GM12878 (cell line): ENCODE data around the gene SNRPF. TPM values are rescaled to one million over a fixed set of nuclear protein-coding genes. Genes with fewer than 3 reads are reported as not detected.

Source experiments
- ATAC-seq: fragments of 200-7000 bp; cut with Tn5 transposase; 3 replicates; pipeline ENCODE4 v1.9.1; 2020; ENCODE audit warnings: mild to moderate bottlenecking, moderate library complexity
- BruUV-seq: library from RNA; stranded (reverse); fragments of 400-500 nt; replicated peaks from 2 replicates; lab custom pipeline; 2021; lab: Mats Ljungman, UMichigan
- CTCF ChIA-PET: fragments of 300-600 bp; sonication (Branson Sonifier 250); formaldehyde crosslinking; extraction: SDS; loops from one replicate; lab custom pipeline; 2021; ENCODE audit warnings: inconsistent platforms; lab: Yijun Ruan, JAX
- POLR2A ChIA-PET: fragments of 350-600 bp; formaldehyde crosslinking; extraction: SDS; loops from one replicate; lab custom pipeline; 2021; ENCODE audit warnings: inconsistent platforms; lab: Charles Lee
- RAD21 ChIA-PET: fragments of 300-600 bp; sonication (Branson Sonifier 250); formaldehyde crosslinking; loops from one replicate; lab custom pipeline; 2023; ENCODE audit warnings: antibody characterized with exemption; ENCODE audit not compliant: unreplicated experiment; lab: Charles Lee
- SMC1A ChIA-PET: fragments of 300-600 bp; sonication (Branson Sonifier 250); formaldehyde crosslinking; loops from one replicate; lab custom pipeline; 2023; ENCODE audit not compliant: unreplicated experiment, uncharacterized antibody; lab: Charles Lee
- DNase-seq: peaks from one replicate; pipeline ENCODE4 v3.0.0-alpha.2; 2011; ENCODE audit warnings: low read depth, low spot score
- FAIRE-seq: peaks from 3 replicates; lab custom pipeline; 2011; peaks lifted over from hg19 to GRCh38; lab: Jason Lieb, UNC
- H2AFZ ChIP-seq: 2 replicates; pipeline ENCODE4 v1.6.0; 2011; ENCODE audit warnings: low read depth, low read length, control low read depth; ENCODE audit not compliant: control insufficient read depth
- H3K27ac ChIP-seq: 2 replicates; pipeline ENCODE4 v1.5.1; 2011; ENCODE audit warnings: control low read depth; ENCODE audit not compliant: control insufficient read depth, insufficient read depth
- H3K27me3 ChIP-seq, 2 experiments: replicated peaks in 1 of 2; 2 replicates each; pipeline versions ENCODE4 v1.6.0 to v1.6.1; 2011; ENCODE audit warnings: low read length in 1 of 2; ENCODE audit not compliant: control insufficient read depth in 2 of 2, insufficient read depth in 2 of 2
- H3K36me3 ChIP-seq, 2 experiments: 2 replicates each; pipeline ENCODE4 v1.5.1; 2011; ENCODE audit warnings: low read length in 1 of 2; ENCODE audit not compliant: control insufficient read depth in 2 of 2, insufficient read depth in 2 of 2
- H3K4me1 ChIP-seq: 2 replicates; pipeline ENCODE4 v1.6.1; 2011; ENCODE audit warnings: mild to moderate bottlenecking, low read length, moderate library complexity, mixed read lengths; ENCODE audit not compliant: control insufficient read depth, insufficient read depth
- H3K4me2 ChIP-seq: 2 replicates; pipeline ENCODE4 v1.6.0; 2011; ENCODE audit warnings: control low read depth; ENCODE audit not compliant: control insufficient read depth, insufficient read depth
- H3K4me3 ChIP-seq: fragments of 200-600 bp; sonication (generic); 2 replicates; pipeline ENCODE4 v1.5.1; 2016
- H3K79me2 ChIP-seq: 2 replicates; pipeline ENCODE4 v1.6.0; 2011; ENCODE audit warnings: low read length; ENCODE audit not compliant: control insufficient read depth, insufficient read depth
- H3K9ac ChIP-seq: 2 replicates; pipeline ENCODE4 v1.8.0; 2011; ENCODE audit warnings: low read length, control low read depth, mixed read lengths; ENCODE audit not compliant: control insufficient read depth, insufficient read depth
- H3K9me3 ChIP-seq: replicated peaks from 3 replicates; pipeline ENCODE4 v1.5.1; 2011; ENCODE audit warnings: mild to moderate bottlenecking, low read length; ENCODE audit not compliant: control insufficient read depth, insufficient read depth
- H4K20me1 ChIP-seq: 2 replicates; pipeline ENCODE4 v1.6.0; 2011; ENCODE audit not compliant: control insufficient read depth, insufficient read depth
- ASH2L ChIP-seq: fragments of 300-600, 200-600 bp; sonication (generic); IDR thresholded peaks from 2 replicates; pipeline ENCODE4 v1.6.1; 2017; ENCODE audit warnings: low read depth, mild to moderate bottlenecking, borderline replicate concordance
- ATF7 ChIP-seq: fragments of 450-650 bp; IDR thresholded peaks from 2 replicates; pipeline ENCODE4 v1.6.1; 2016; ENCODE audit warnings: low read depth, mild to moderate bottlenecking
- CBFB ChIP-seq: IDR thresholded peaks from 2 replicates; pipeline ENCODE4 v1.6.1; 2016; ENCODE audit warnings: antibody characterized with exemption, low read depth
- CBX5 ChIP-seq: sonication (generic); IDR thresholded peaks from 2 replicates; pipeline ENCODE4 v1.6.1; 2016; ENCODE audit warnings: low read depth, moderate library complexity, mild to moderate bottlenecking, inconsistent platforms
- GATAD2B ChIP-seq: fragments of 450-650 bp; conservative IDR thresholded peaks from 2 replicates; pipeline ENCODE4 v1.6.1; 2017; ENCODE audit warnings: low read depth, mild to moderate bottlenecking, moderate library complexity
- IRF4 ChIP-seq: IDR thresholded peaks from 2 replicates; pipeline ENCODE4 v1.6.1; 2011; ENCODE audit warnings: low read depth, low read length
- KAT2A ChIP-seq: conservative IDR thresholded peaks from 2 replicates; pipeline ENCODE4 v1.6.1; 2011; ENCODE audit warnings: low read depth, low read length; ENCODE audit not compliant: control insufficient read depth
- MTA3 ChIP-seq: IDR thresholded peaks from 2 replicates; pipeline ENCODE4 v1.6.1; 2012; ENCODE audit warnings: low read length, inconsistent platforms, borderline replicate concordance
- POLR2A ChIP-seq: IDR thresholded peaks from 2 replicates; pipeline ENCODE4 v1.6.1; 2011; ENCODE audit warnings: low read depth, mild to moderate bottlenecking, low read length
- SPI1 ChIP-seq: IDR thresholded peaks from 2 replicates; pipeline ENCODE4 v1.6.1; 2011; ENCODE audit warnings: low read depth, mild to moderate bottlenecking, low read length, moderate library complexity, borderline replicate concordance; ENCODE audit not compliant: insufficient read depth
- STAT3 ChIP-seq: IDR thresholded peaks from 2 replicates; pipeline ENCODE4 v1.6.1; 2011; ENCODE audit warnings: low read depth, low read length, improper control_type of control experiment
- TCF7 ChIP-seq: IDR thresholded peaks from 2 replicates; pipeline ENCODE4 v1.6.1; 2014; ENCODE audit warnings: antibody characterized with exemption, borderline replicate concordance
- ZNF24 ChIP-seq: fragments of 450-650 bp; IDR thresholded peaks from 2 replicates; pipeline ENCODE4 v1.6.1; 2017; ENCODE audit warnings: antibody characterized with exemption, mild to moderate bottlenecking
- WGBS: methylation state at CpG from one replicate; pipeline ENCODE4 v1.1.6; 2016; ENCODE audit warnings: low lambda C conversion rate; ENCODE audit not compliant: insufficient replicate concordance, insufficient coverage; ENCODE audit errors: missing lambda C conversion rate; 5-methylcytosine and 5-hydroxymethylcytosine counted together
- in situ Hi-C: fragments of 300-500 bp; cut with MboI; formaldehyde crosslinking; loops from 9 replicates; pipeline ENCODE4 v1.14.3; 2018; ENCODE audit warnings: mixed read lengths
- intact Hi-C: fragments of 100-400 bp; cut with micrococcal nuclease; formaldehyde crosslinking; loops from one replicate; pipeline ENCODE4 v1.14.2; 2022; ENCODE audit not compliant: unreplicated experiment
- polyA plus RNA-seq, 11 experiments: library from polyadenylated mRNA; depleted of rRNA in 4 of 11; unstranded in 6 of 11; stranded (reverse) in 5 of 11; fragments of >200 nt; fragmentation: Nextera tagmentation in 4 of 11; fragmentation: Illumina TruSeq in 1 of 11; extraction: Ambion mirVana in 4 of 11; extraction: Trizol in 1 of 11; gene quantifications; 1 replicate in 1 of 11; 2 replicates in 10 of 11; pipeline versions ENCODE4 v1.2.1 to v1.2.3, GENCODE V29; 2011 to 2016; ENCODE audit warnings: inconsistent platforms in 2 of 11, missing spikeins in 2 of 11, low read depth in 1 of 11
- total RNA-seq, 4 experiments: library from RNA; depleted of rRNA in 3 of 4; stranded (reverse); fragments of >200 nt in 3 of 4; fragmentation: Illumina TruSeq in 1 of 4; extraction: Trizol in 1 of 4; gene quantifications; 2 replicates each; pipeline versions ENCODE4 v1.2.1 to v1.2.3, GENCODE V29; 2013 to 2021
- TF ChIP-seq, protein P1 (sequence below): fragments of 450-650 bp; IDR thresholded peaks from 2 replicates; pipeline ENCODE4 v1.6.1; 2017; ENCODE audit warnings: low read depth, mild to moderate bottlenecking, moderate library complexity
- TF ChIP-seq, protein P2 (sequence below): fragments of 450-650 bp; formaldehyde crosslinking; IDR thresholded peaks from 2 replicates; pipeline ENCODE4 v1.4.0; 2022; ENCODE audit warnings: mild to moderate bottlenecking, moderate library complexity
- TF ChIP-seq, protein P3 (sequence below): fragments of 150-350 bp; IDR thresholded peaks from 2 replicates; pipeline ENCODE4 v1.6.1; 2016; ENCODE audit warnings: low read depth, low read length

SNRPF gene
- total and polyA plus RNA-seq, 10 of the 15 experiments (the other 5 are each of a cell fraction or from before 2014, with no cell fraction given), result 36.5 to 204 (median 77.9) TPM

DNA sequence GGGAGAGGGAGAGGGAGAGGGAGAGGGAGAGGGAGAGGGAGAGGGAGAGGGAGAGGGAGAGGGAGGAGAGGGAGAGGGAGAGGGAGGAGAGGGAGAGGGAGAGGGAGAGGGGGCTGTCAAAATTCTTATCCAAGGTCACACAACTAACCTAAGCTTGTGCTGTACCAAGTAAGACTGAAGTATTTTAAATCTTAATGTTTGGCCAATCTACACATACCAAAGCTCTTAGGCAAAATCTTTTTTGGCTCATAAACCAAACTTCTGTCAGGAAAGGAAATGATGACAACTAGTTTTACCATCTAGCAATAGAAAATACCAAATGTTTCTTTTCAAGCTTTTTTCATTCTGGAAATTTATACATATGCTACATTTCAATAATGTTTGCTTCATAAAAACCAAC lies 49.8 kb downstream of the SNRPF start (continued):
- TF ChIP-seq, protein P1, sequence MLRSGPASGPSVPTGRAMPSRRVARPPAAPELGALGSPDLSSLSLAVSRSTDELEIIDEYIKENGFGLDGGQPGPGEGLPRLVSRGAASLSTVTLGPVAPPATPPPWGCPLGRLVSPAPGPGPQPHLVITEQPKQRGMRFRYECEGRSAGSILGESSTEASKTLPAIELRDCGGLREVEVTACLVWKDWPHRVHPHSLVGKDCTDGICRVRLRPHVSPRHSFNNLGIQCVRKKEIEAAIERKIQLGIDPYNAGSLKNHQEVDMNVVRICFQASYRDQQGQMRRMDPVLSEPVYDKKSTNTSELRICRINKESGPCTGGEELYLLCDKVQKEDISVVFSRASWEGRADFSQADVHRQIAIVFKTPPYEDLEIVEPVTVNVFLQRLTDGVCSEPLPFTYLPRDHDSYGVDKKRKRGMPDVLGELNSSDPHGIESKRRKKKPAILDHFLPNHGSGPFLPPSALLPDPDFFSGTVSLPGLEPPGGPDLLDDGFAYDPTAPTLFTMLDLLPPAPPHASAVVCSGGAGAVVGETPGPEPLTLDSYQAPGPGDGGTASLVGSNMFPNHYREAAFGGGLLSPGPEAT, result no peak
- no peak for TF ChIP-seq CBX5
- TF ChIP-seq ZNF24, result no peak
- no peak for TF ChIP-seq MTA3

DNA sequence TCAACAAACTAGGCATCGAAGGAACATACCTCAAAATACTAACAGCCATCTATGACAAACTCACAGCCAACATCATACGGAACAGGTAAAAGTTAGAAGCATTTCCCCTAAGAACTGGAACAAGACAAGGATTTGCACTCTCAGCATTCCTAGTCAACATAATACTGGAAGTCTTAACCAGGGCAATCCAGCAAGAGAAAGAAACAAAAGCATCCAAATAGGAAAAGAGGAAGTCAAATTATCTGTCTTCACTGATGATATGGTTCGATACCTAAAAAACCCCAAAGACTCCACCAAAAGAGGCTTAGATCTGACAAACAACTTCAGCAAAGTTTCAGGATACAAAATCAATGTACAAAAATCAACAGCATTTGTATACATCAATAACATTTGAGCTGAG lies 51.1 kb downstream of the SNRPF start:
- 62% methylated on average over 3 of the region's 3 CpGs for WGBS
- H4K20me1 ChIP-seq, result 0 out of 2 replicates have a peak, but pooled peaks cover 2% of the 10 kb centered on the region
- FAIRE-seq, result no peak
- H3K4me1 ChIP-seq, result no peaks in the 10 kb centered on the region
- no peak for DNase-seq
- no peak overlapping the region for H3K4me3 ChIP-seq
- no peak overlapping the region for H3K27ac ChIP-seq
- in situ Hi-C loops (loop anchor here (10.0 kb wide), 1 partner anchor 305 kb away; no protein-coding TSS in a partner anchor), intact Hi-C loops (no loop called here)
- no peaks in the 10 kb centered on the region for H3K36me3 ChIP-seq
- CTCF ChIA-PET, result no interaction called here
- POLR2A ChIA-PET, result no interaction called here
- H3K79me2 ChIP-seq, result no peaks in the 10 kb centered on the region
- no peak overlapping the region for H3K9ac ChIP-seq
- H3K9me3 ChIP-seq, result no peaks in the 10 kb centered on the region
- SMC1A ChIA-PET, result no interaction called here
- no peak overlapping the region for H2AFZ ChIP-seq
- no peaks in the 10 kb centered on the region for H3K27me3 ChIP-seq
- no peak for ATAC-seq
- RAD21 ChIA-PET, result no interaction called here
- no TSS peak for BruUV-seq
- no peak overlapping the region for H3K4me2 ChIP-seq
- TF ChIP-seq POLR2A (no peak), ASH2L (no peak), ATF7 (no peak), KAT2A (no peak), CBFB (no peak), STAT3 (no peak), IRF4 (no peak), CBX5 (no peak), GATAD2B (no peak), SPI1 (no peak), TCF7 (no peak)
- TF ChIP-seq, protein P2, sequence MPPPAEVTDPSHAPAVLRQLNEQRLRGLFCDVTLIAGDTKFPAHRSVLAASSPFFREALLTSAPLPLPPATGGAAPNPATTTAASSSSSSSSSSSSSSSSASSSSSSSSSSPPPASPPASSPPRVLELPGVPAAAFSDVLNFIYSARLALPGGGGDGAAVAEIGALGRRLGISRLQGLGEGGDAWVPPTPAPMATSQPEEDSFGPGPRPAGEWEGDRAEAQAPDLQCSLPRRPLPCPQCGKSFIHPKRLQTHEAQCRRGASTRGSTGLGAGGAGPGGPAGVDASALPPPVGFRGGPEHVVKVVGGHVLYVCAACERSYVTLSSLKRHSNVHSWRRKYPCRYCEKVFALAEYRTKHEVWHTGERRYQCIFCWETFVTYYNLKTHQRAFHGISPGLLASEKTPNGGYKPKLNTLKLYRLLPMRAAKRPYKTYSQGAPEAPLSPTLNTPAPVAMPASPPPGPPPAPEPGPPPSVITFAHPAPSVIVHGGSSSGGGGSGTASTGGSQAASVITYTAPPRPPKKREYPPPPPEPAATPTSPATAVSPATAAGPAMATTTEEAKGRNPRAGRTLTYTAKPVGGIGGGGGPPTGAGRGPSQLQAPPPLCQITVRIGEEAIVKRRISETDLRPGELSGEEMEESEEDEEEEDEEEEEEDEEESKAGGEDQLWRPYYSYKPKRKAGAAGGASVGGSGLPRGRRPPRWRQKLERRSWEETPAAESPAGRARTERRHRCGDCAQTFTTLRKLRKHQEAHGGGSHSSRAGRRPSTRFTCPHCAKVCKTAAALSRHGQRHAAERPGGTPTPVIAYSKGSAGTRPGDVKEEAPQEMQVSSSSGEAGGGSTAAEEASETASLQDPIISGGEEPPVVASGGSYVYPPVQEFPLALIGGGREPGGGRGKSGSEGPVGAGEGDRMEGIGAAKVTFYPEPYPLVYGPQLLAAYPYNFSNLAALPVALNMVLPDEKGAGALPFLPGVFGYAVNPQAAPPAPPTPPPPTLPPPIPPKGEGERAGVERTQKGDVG (CRISPR knock-in tag), result no peak
- TF ChIP-seq, protein P3, sequence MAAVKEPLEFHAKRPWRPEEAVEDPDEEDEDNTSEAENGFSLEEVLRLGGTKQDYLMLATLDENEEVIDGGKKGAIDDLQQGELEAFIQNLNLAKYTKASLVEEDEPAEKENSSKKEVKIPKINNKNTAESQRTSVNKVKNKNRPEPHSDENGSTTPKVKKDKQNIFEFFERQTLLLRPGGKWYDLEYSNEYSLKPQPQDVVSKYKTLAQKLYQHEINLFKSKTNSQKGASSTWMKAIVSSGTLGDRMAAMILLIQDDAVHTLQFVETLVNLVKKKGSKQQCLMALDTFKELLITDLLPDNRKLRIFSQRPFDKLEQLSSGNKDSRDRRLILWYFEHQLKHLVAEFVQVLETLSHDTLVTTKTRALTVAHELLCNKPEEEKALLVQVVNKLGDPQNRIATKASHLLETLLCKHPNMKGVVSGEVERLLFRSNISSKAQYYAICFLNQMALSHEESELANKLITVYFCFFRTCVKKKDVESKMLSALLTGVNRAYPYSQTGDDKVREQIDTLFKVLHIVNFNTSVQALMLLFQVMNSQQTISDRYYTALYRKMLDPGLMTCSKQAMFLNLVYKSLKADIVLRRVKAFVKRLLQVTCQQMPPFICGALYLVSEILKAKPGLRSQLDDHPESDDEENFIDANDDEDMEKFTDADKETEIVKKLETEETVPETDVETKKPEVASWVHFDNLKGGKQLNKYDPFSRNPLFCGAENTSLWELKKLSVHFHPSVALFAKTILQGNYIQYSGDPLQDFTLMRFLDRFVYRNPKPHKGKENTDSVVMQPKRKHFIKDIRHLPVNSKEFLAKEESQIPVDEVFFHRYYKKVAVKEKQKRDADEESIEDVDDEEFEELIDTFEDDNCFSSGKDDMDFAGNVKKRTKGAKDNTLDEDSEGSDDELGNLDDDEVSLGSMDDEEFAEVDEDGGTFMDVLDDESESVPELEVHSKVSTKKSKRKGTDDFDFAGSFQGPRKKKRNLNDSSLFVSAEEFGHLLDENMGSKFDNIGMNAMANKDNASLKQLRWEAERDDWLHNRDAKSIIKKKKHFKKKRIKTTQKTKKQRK, result no peak
